Adrenal gland (tissue), 12 donors: ENCODE results near the gene RAPGEF4. TPM values are rescaled to one million over a fixed set of nuclear protein-coding genes. Genes with fewer than 3 reads are reported as not detected.

Experiments used
- DNase-seq, 7 donors: peaks; one replicate each; pipeline ENCODE4 v3.0.0-alpha.2; 2019 to 2020
- H3K27ac ChIP-seq, 5 donors: fragments of 200-600 bp; sonication (generic) in 4 of 5; 1 replicate in 3 of 5; 2 replicates in 2 of 5; pipeline versions ENCODE4 v1.5.1 to v1.8.0; 2016 to 2020; ENCODE audit warnings: mild to moderate bottlenecking in 1 of 5
- H3K27me3 ChIP-seq: fragments of 200-600 bp; 2 replicates; pipeline ENCODE4 v1.8.0; 2021
- H3K36me3 ChIP-seq, 2 donors: fragments of 200-600 bp; replicated peaks in 1 of 2; 1 replicate in 1 of 2; 2 replicates in 1 of 2; pipeline versions ENCODE4 v1.5.1 to v1.8.0; 2018 to 2022
- H3K4me1 ChIP-seq, 2 donors: fragments of 200-600 bp; replicated peaks in 1 of 2; 1 replicate in 1 of 2; 2 replicates in 1 of 2; pipeline versions ENCODE4 v1.5.1 to v1.8.0; 2018 to 2021
- H3K4me3 ChIP-seq, 4 donors: fragments of 200-600 bp; sonication (generic) in 3 of 4; one replicate each; pipeline ENCODE4 v1.5.1; 2016 to 2018
- H3K9me3 ChIP-seq, 3 donors: fragments of 200-600 bp; sonication (generic) in 1 of 3; replicated peaks in 1 of 3; 1 replicate in 2 of 3; 2 replicates in 1 of 3; pipeline versions ENCODE4 v1.5.1 to v1.8.0; 2016 to 2021
- CTCF ChIP-seq, 6 experiments: fragments of 450-650 bp in 4 of 6; fragments of 200-600 bp in 2 of 6; sonication (generic) in 1 of 6; IDR thresholded peaks; 1 replicate in 5 of 6; 2 replicates in 1 of 6; pipeline versions ENCODE4 v1.5.1 to v1.8.0; 2016 to 2021; ENCODE audit warnings: antibody characterized with exemption in 6 of 6, mild to moderate bottlenecking in 2 of 6, moderate library complexity in 1 of 6
- POLR2A ChIP-seq, 2 donors: fragments of 450-650 bp; IDR thresholded peaks; one replicate each; pipeline ENCODE4 v1.6.1; 2017; ENCODE audit warnings: antibody characterized with exemption in 2 of 2, mild to moderate bottlenecking in 2 of 2, moderate library complexity in 1 of 2
- WGBS, 4 donors: extraction: QIAGEN DNeasy Blood & Tissue Kit in 2 of 4; methylation state at CpG; one replicate each; pipeline versions ENCODE4 v1.1.5 to v1.1.7; 2013 to 2017; 5-methylcytosine and 5-hydroxymethylcytosine counted together
- intact Hi-C, 2 donors: fragments of 100-400 bp; cut with DNase I; formaldehyde crosslinking; loops; one replicate each; pipeline versions ENCODE4 v1.14.1 to v1.15.0; 2022 to 2023
- polyA plus RNA-seq, 3 donors: library from polyadenylated mRNA; stranded (reverse); fragments of 200-250 nt in 2 of 3; fragments of 350-450 nt in 1 of 3; fragmentation: Illumina TruSeq in 1 of 3; extraction: RNeasy Lipid Tissue Mini Kit (QIAGEN cat#74804) in 1 of 3; gene quantifications; one replicate each; pipeline ENCODE4 v1.2.3, GENCODE V29; 2013 to 2014
- total RNA-seq, 9 donors: library from RNA; depleted of rRNA in 4 of 9; stranded (reverse); fragments of >200 nt in 4 of 9; fragments of 120-200 nt in 1 of 9; fragmentation: NEBNext Ultra II Directional in 1 of 9; extraction: Animal tissue kit (Norgen Biotek cat#: 25700) in 1 of 9; gene quantifications; one replicate each; pipeline versions ENCODE4 v1.1.0 to v1.2.4, GENCODE V29; 2013 to 2023
- donor health status: healthy with polysubstance abuse.
- donor health status: Bipolar disorder and iron deficiency.
- donor health status: DM: yes; HTN: yes; CAD: no.
- donor health status: DM: no; HTN: no; CAD: no.
- donor health status: DM: no; HTN: no; CAD: no.
- donor health status: DM: yes; HTN: yes; CAD: no.

The RAPGEF4 gene
- total and polyA plus RNA-seq, 12 donors = 24.8 to 288 (median 101) TPM

- Histone ChIP-seq H3K4me1 (peaks cover 5 to 18% of the 10 kb centered on the region in 2 donors), H3K27ac (peak overlapping the region in 4 of 5 donors; percentile 35 to 65 (median 60)), H3K4me3 (no peak overlapping the region), H3K9me3 (no peaks in the 10 kb centered on the region), H3K27me3 (no peaks in the 10 kb centered on the region), H3K36me3 (peaks cover 0 to 35% of the 10 kb centered on the region in 2 donors)
- no peak for TF ChIP-seq CTCF (IDR thresholded peaks at IDR 0.05)
- no peak for TF ChIP-seq POLR2A (IDR thresholded peaks at IDR 0.05)
- 42 to 56% (median 45%) methylated on average over 12 of the region's 12 CpGs for WGBS, 4 donors
- DNase-seq = peak; percentile 39 to 83 (median 75)
- intact Hi-C loops = no loop called here
Observed at GRCh38 chr2:172985139-172985892, 249.7 kb downstream of the RAPGEF4 start.

DNA sequence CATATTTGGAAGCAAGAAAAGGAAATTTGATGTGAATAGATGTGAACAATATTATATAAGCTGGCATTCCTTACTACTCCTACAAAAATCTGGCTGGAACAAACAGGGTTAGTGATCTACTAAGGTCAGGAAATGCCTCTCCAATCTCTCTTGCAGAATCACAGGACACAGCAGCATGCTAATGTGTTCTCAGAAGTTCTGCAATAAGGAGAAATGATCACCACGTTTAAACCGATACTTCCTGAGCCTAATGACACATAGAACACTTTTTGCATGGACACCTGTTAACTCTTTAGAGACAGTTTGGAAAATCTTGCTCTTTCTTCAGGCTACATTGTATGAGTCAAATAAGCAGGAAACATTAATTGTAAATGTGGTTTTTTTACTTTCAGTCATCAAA, 250.4 kb downstream of the RAPGEF4 start:
- no peak overlapping the region for H3K4me3 ChIP-seq
- no peaks in the 10 kb centered on the region for H3K27me3 ChIP-seq
- no peaks in the 10 kb centered on the region for H3K9me3 ChIP-seq
- TF ChIP-seq POLR2A (IDR thresholded peaks at IDR 0.05) (no peak), CTCF (IDR thresholded peaks at IDR 0.05) (no peak)
- peaks cover 0 to 40% of the 10 kb centered on the region in 2 donors for H3K36me3 ChIP-seq
- 0 to 4% (median 2%) methylated on average over 2 of the region's 2 CpGs for WGBS, 4 donors
- peaks cover 5 to 18% of the 10 kb centered on the region in 2 donors for H3K4me1 ChIP-seq
- peak overlapping the region in 3 of 5 donors; percentile 58 to 65 (median 61) for H3K27ac ChIP-seq
- intact Hi-C loops = no loop called here
- DNase-seq = no peak

DNA sequence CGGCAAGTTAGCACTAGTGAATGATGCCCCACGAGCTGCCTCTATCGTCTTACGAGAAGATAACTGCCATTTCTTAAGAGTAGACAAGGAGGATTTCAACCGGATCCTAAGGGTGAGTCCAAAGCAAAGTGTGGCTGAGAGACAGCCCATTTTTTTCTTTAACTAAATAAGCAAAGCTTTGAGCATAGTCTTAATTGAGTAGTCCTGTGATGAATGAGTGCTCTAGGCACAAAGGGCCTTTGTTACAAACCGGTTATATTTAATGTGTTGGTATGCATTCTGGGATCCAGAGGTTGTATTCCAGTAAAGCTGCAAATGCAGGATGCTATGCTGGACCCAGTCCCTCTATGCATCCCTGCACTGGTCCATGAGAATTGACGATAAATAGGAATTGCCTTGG, 253.1 kb downstream of the RAPGEF4 start:
- H3K4me3 ChIP-seq = no peak overlapping the region
- no peak overlapping the region for H3K27ac ChIP-seq
- no peaks in the 10 kb centered on the region for H3K27me3 ChIP-seq
- 93 to 97% (median 94%) methylated on average over 7 of the region's 7 CpGs for WGBS, 4 donors
- H3K9me3 ChIP-seq = no peaks in the 10 kb centered on the region
- no peak for TF ChIP-seq CTCF (IDR thresholded peaks at IDR 0.05)
- no peak for TF ChIP-seq POLR2A (IDR thresholded peaks at IDR 0.05)
- H3K4me1 ChIP-seq = peaks cover 5 to 18% of the 10 kb centered on the region in 2 donors
- intact Hi-C loops = no loop called here
- peaks cover 0 to 57% of the 10 kb centered on the region in 2 donors for H3K36me3 ChIP-seq
- DNase-seq = no peak

DNA sequence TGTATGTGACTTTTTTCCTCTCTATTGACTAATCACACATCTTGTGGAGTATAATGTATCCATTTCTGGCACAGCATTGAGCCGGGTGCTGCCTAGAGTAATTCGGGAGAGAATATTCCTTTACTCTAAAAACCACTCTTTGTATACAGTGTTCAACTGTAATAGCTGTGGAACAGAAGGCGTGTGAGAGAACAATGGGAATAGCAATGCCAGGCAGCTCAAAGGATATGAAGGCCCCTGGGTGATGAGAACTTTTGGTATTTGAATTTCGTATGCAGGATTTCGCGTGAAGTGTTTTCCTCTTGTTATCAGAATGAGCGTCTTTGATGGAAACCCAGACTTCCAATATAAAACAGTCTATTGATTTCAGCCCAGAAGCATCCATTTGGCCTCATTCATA, 255.4 kb downstream of the RAPGEF4 start:
- Histone ChIP-seq H3K4me1 (peaks cover under 1 to 6% of the 10 kb centered on the region in 2 donors), H3K36me3 (peaks cover 0 to 64% of the 10 kb centered on the region in 2 donors), H3K9me3 (no peaks in the 10 kb centered on the region), H3K27ac (no peak overlapping the region), H3K27me3 (no peaks in the 10 kb centered on the region), H3K4me3 (no peak overlapping the region)
- WGBS, 4 donors = 91 to 97% (median 93%) methylated on average over 7 of the region's 7 CpGs
- no peak for TF ChIP-seq CTCF (IDR thresholded peaks at IDR 0.05)
- TF ChIP-seq POLR2A (IDR thresholded peaks at IDR 0.05) = no peak
- intact Hi-C loops = no loop called here
- no peak for DNase-seq
